GM12878 (cell line): ENCODE results near the gene ABCA4. TPM values are rescaled to one million over a fixed set of nuclear protein-coding genes. Genes with fewer than 3 reads are reported as not detected.

Experiments
- ATAC-seq: fragments of 200-7000 bp; cut with Tn5 transposase; 3 replicates; pipeline ENCODE4 v1.9.1; 2020; ENCODE audit warnings: mild to moderate bottlenecking, moderate library complexity
- BruUV-seq: library from RNA; stranded (reverse); fragments of 400-500 nt; replicated peaks from 2 replicates; lab custom pipeline; 2021; lab: Mats Ljungman, UMichigan
- CTCF ChIA-PET: fragments of 300-600 bp; sonication (Branson Sonifier 250); formaldehyde crosslinking; extraction: SDS; loops from one replicate; lab custom pipeline; 2021; ENCODE audit warnings: inconsistent platforms; lab: Yijun Ruan, JAX
- POLR2A ChIA-PET: fragments of 350-600 bp; formaldehyde crosslinking; extraction: SDS; loops from one replicate; lab custom pipeline; 2021; ENCODE audit warnings: inconsistent platforms; lab: Charles Lee
- RAD21 ChIA-PET: fragments of 300-600 bp; sonication (Branson Sonifier 250); formaldehyde crosslinking; loops from one replicate; lab custom pipeline; 2023; ENCODE audit warnings: antibody characterized with exemption; ENCODE audit not compliant: unreplicated experiment; lab: Charles Lee
- SMC1A ChIA-PET: fragments of 300-600 bp; sonication (Branson Sonifier 250); formaldehyde crosslinking; loops from one replicate; lab custom pipeline; 2023; ENCODE audit not compliant: unreplicated experiment, uncharacterized antibody; lab: Charles Lee
- DNase-seq: peaks from one replicate; pipeline ENCODE4 v3.0.0-alpha.2; 2011; ENCODE audit warnings: low read depth, low spot score
- FAIRE-seq: peaks from 3 replicates; lab custom pipeline; 2011; peaks lifted over from hg19 to GRCh38; lab: Jason Lieb, UNC
- H2AFZ ChIP-seq: 2 replicates; pipeline ENCODE4 v1.6.0; 2011; ENCODE audit warnings: low read depth, low read length, control low read depth; ENCODE audit not compliant: control insufficient read depth
- H3K27ac ChIP-seq: 2 replicates; pipeline ENCODE4 v1.5.1; 2011; ENCODE audit warnings: control low read depth; ENCODE audit not compliant: control insufficient read depth, insufficient read depth
- H3K27me3 ChIP-seq, 2 experiments: replicated peaks in 1 of 2; 2 replicates each; pipeline versions ENCODE4 v1.6.0 to v1.6.1; 2011; ENCODE audit warnings: low read length in 1 of 2; ENCODE audit not compliant: control insufficient read depth in 2 of 2, insufficient read depth in 2 of 2
- H3K36me3 ChIP-seq, 2 experiments: 2 replicates each; pipeline ENCODE4 v1.5.1; 2011; ENCODE audit warnings: low read length in 1 of 2; ENCODE audit not compliant: control insufficient read depth in 2 of 2, insufficient read depth in 2 of 2
- H3K4me1 ChIP-seq: 2 replicates; pipeline ENCODE4 v1.6.1; 2011; ENCODE audit warnings: mild to moderate bottlenecking, low read length, moderate library complexity, mixed read lengths; ENCODE audit not compliant: control insufficient read depth, insufficient read depth
- H3K4me2 ChIP-seq: 2 replicates; pipeline ENCODE4 v1.6.0; 2011; ENCODE audit warnings: control low read depth; ENCODE audit not compliant: control insufficient read depth, insufficient read depth
- H3K4me3 ChIP-seq: fragments of 200-600 bp; sonication (generic); 2 replicates; pipeline ENCODE4 v1.5.1; 2016
- H3K79me2 ChIP-seq: 2 replicates; pipeline ENCODE4 v1.6.0; 2011; ENCODE audit warnings: low read length; ENCODE audit not compliant: control insufficient read depth, insufficient read depth
- H3K9ac ChIP-seq: 2 replicates; pipeline ENCODE4 v1.8.0; 2011; ENCODE audit warnings: low read length, control low read depth, mixed read lengths; ENCODE audit not compliant: control insufficient read depth, insufficient read depth
- H3K9me3 ChIP-seq: replicated peaks from 3 replicates; pipeline ENCODE4 v1.5.1; 2011; ENCODE audit warnings: mild to moderate bottlenecking, low read length; ENCODE audit not compliant: control insufficient read depth, insufficient read depth
- H4K20me1 ChIP-seq: 2 replicates; pipeline ENCODE4 v1.6.0; 2011; ENCODE audit not compliant: control insufficient read depth, insufficient read depth
- ASH2L ChIP-seq: fragments of 300-600, 200-600 bp; sonication (generic); IDR thresholded peaks from 2 replicates; pipeline ENCODE4 v1.6.1; 2017; ENCODE audit warnings: low read depth, mild to moderate bottlenecking, borderline replicate concordance
- EP300 ChIP-seq, 2 experiments: fragments of 150-350 bp in 1 of 2; IDR thresholded peaks; 2 replicates each; pipeline ENCODE4 v1.6.1; 2011 to 2012; ENCODE audit warnings: low read depth in 2 of 2, low read length in 2 of 2, borderline replicate concordance in 1 of 2, improper control_type of control experiment in 1 of 2, inconsistent platforms in 1 of 2; ENCODE audit not compliant: control insufficient read depth in 1 of 2
- JUND ChIP-seq: IDR thresholded peaks from 2 replicates; pipeline ENCODE4 v1.6.1; 2012; ENCODE audit warnings: low read depth, mild to moderate bottlenecking, low read length, improper control_type of control experiment, moderate library complexity
- MTA2 ChIP-seq: fragments of 450-650 bp; IDR thresholded peaks from 2 replicates; pipeline ENCODE4 v1.6.1; 2016; ENCODE audit warnings: low read depth, mild to moderate bottlenecking, moderate library complexity
- NFYB ChIP-seq: IDR thresholded peaks from 2 replicates; pipeline ENCODE4 v1.6.1; 2011; ENCODE audit warnings: low read depth, mild to moderate bottlenecking, low read length, improper control_type of control experiment, moderate library complexity; ENCODE audit not compliant: insufficient read depth
- SIX5 ChIP-seq: IDR thresholded peaks from 2 replicates; pipeline ENCODE4 v1.6.1; 2011; ENCODE audit warnings: mild to moderate bottlenecking, low read depth, low read length, moderate library complexity; ENCODE audit not compliant: severe bottlenecking
- SMARCA5 ChIP-seq: fragments of 450-650 bp; IDR thresholded peaks from 2 replicates; pipeline ENCODE4 v1.6.1; 2017; ENCODE audit warnings: mild to moderate bottlenecking
- SREBF1 ChIP-seq: IDR thresholded peaks from 2 replicates; pipeline ENCODE4 v1.6.1; 2012; ENCODE audit warnings: mild to moderate bottlenecking, low read length
- TAF1 ChIP-seq: IDR thresholded peaks from 2 replicates; pipeline ENCODE4 v1.6.1; 2011; ENCODE audit warnings: mild to moderate bottlenecking, low read depth, low read length, borderline replicate concordance
- WGBS: methylation state at CpG from one replicate; pipeline ENCODE4 v1.1.6; 2016; ENCODE audit warnings: low lambda C conversion rate; ENCODE audit not compliant: insufficient replicate concordance, insufficient coverage; ENCODE audit errors: missing lambda C conversion rate; 5-methylcytosine and 5-hydroxymethylcytosine counted together
- in situ Hi-C: fragments of 300-500 bp; cut with MboI; formaldehyde crosslinking; loops from 9 replicates; pipeline ENCODE4 v1.14.3; 2018; ENCODE audit warnings: mixed read lengths
- intact Hi-C: fragments of 100-400 bp; cut with micrococcal nuclease; formaldehyde crosslinking; loops from one replicate; pipeline ENCODE4 v1.14.2; 2022; ENCODE audit not compliant: unreplicated experiment
- polyA plus RNA-seq, 11 experiments: library from polyadenylated mRNA; depleted of rRNA in 4 of 11; unstranded in 6 of 11; stranded (reverse) in 5 of 11; fragments of >200 nt; fragmentation: Nextera tagmentation in 4 of 11; fragmentation: Illumina TruSeq in 1 of 11; extraction: Ambion mirVana in 4 of 11; extraction: Trizol in 1 of 11; gene quantifications; 1 replicate in 1 of 11; 2 replicates in 10 of 11; pipeline versions ENCODE4 v1.2.1 to v1.2.3, GENCODE V29; 2011 to 2016; ENCODE audit warnings: inconsistent platforms in 2 of 11, missing spikeins in 2 of 11, low read depth in 1 of 11
- total RNA-seq, 4 experiments: library from RNA; depleted of rRNA in 3 of 4; stranded (reverse); fragments of >200 nt in 3 of 4; fragmentation: Illumina TruSeq in 1 of 4; extraction: Trizol in 1 of 4; gene quantifications; 2 replicates each; pipeline versions ENCODE4 v1.2.1 to v1.2.3, GENCODE V29; 2013 to 2021
- TF ChIP-seq, protein P1 (sequence below): IDR thresholded peaks from 2 replicates; pipeline ENCODE4 v1.6.1; 2011; ENCODE audit warnings: borderline replicate concordance, low read depth, mild to moderate bottlenecking, moderate library complexity, mixed read lengths, low read length; ENCODE audit not compliant: insufficient read depth; ENCODE audit errors: extremely low read length
- TF ChIP-seq, protein P2 (sequence below): fragments of 450-650 bp; formaldehyde crosslinking; IDR thresholded peaks from 2 replicates; pipeline ENCODE4 v1.4.0; 2022; ENCODE audit warnings: mild to moderate bottlenecking, moderate library complexity
- TF ChIP-seq, protein P3 (sequence below): fragments of 450-650 bp; IDR thresholded peaks from 2 replicates; pipeline ENCODE4 v1.6.1; 2018; ENCODE audit warnings: mild to moderate bottlenecking, low read depth, moderate library complexity; ENCODE audit not compliant: partially characterized antibody
- TF ChIP-seq, protein P4 (sequence below): IDR thresholded peaks from 2 replicates; pipeline ENCODE4 v1.6.1; 2012; ENCODE audit warnings: low read depth, low read length, improper control_type of control experiment

The ABCA4 gene
- total and polyA plus RNA-seq, 10 of the 15 experiments (the other 5 are each of a cell fraction or from before 2014, with no cell fraction given): 0.03 to 0.28 (median 0.11) TPM; not detected in 3

DNA sequence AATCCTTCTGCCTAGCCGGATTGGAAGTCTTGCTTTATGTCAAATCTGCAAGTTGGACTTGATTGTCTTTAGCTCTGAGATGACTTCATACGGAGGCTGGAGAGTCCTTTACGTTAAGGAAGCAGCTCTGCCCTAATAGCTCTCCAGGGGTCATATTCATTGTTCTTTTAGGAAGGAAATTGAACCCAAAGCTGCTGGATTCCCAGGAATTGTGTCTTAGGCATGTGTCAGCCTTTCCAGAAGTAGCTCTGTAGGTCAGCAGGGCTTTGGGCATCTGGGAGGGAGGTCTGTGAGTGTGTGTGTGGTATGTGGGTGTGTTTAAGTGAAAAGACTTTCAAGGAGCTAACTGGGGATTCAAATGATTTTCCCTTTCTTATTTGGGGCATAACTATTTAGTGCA is 82.4 kb downstream of the ABCA4 start:
- RAD21 ChIA-PET: interaction anchor here (0.7 to 2.4 kb wide), 4 partner anchors 12 to 297 kb away, joined by 3 to 14 read pairs (median 4); no protein-coding TSS in a partner anchor
- FAIRE-seq: no peak
- CTCF ChIA-PET: interaction anchor here (0.6 to 9.6 kb wide), 14 partner anchors 9 to 766 kb away, joined by 3 to 152 read pairs (median 8); no protein-coding TSS in a partner anchor
- Histone ChIP-seq H3K36me3 (no peaks in the 10 kb centered on the region), H3K4me2 (no peak overlapping the region), H3K9ac (no peak overlapping the region), H4K20me1 (0 out of 2 replicates have a peak, but pooled peaks cover 4% of the 10 kb centered on the region), H3K4me3 (no peak overlapping the region), H3K27me3 (no peaks in the 10 kb centered on the region; a peak in 1 of 4 replicates), H3K4me1 (peaks cover 6% of the 10 kb centered on the region; the same call in 1 of the 2 replicates), H3K9me3 (no peaks in the 10 kb centered on the region), H2AFZ (no peak overlapping the region), H3K27ac (no peak overlapping the region), H3K79me2 (no peaks in the 10 kb centered on the region)
- in situ Hi-C loops (no loop called here), intact Hi-C loops (no loop called here)
- POLR2A ChIA-PET: interaction anchor here (1.1 kb wide), 1 partner anchor 297 kb away, joined by 4 read pairs; no protein-coding TSS in a partner anchor
- WGBS: 0% methylated on average over 3 of the region's 3 CpGs
- SMC1A ChIA-PET: interaction anchor here (0.7 to 7.0 kb wide), 3 partner anchors 12 to 424 kb away, joined by 3 to 33 read pairs (median 5); no protein-coding TSS in a partner anchor
- TF ChIP-seq, protein P1, sequence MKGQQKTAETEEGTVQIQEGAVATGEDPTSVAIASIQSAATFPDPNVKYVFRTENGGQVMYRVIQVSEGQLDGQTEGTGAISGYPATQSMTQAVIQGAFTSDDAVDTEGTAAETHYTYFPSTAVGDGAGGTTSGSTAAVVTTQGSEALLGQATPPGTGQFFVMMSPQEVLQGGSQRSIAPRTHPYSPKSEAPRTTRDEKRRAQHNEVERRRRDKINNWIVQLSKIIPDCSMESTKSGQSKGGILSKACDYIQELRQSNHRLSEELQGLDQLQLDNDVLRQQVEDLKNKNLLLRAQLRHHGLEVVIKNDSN: no peak
- TF ChIP-seq, protein P2, sequence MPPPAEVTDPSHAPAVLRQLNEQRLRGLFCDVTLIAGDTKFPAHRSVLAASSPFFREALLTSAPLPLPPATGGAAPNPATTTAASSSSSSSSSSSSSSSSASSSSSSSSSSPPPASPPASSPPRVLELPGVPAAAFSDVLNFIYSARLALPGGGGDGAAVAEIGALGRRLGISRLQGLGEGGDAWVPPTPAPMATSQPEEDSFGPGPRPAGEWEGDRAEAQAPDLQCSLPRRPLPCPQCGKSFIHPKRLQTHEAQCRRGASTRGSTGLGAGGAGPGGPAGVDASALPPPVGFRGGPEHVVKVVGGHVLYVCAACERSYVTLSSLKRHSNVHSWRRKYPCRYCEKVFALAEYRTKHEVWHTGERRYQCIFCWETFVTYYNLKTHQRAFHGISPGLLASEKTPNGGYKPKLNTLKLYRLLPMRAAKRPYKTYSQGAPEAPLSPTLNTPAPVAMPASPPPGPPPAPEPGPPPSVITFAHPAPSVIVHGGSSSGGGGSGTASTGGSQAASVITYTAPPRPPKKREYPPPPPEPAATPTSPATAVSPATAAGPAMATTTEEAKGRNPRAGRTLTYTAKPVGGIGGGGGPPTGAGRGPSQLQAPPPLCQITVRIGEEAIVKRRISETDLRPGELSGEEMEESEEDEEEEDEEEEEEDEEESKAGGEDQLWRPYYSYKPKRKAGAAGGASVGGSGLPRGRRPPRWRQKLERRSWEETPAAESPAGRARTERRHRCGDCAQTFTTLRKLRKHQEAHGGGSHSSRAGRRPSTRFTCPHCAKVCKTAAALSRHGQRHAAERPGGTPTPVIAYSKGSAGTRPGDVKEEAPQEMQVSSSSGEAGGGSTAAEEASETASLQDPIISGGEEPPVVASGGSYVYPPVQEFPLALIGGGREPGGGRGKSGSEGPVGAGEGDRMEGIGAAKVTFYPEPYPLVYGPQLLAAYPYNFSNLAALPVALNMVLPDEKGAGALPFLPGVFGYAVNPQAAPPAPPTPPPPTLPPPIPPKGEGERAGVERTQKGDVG (CRISPR knock-in tag): no peak
- no peak for TF ChIP-seq SIX5
- no peak for TF ChIP-seq EP300 (IDR thresholded peaks at IDR 0.05; ENCODE audit: borderline replicate concordance in 1 of 2, control insufficient read depth in 1 of 2, low read depth in 2 of 2, low read length in 2 of 2)
- no peak for TF ChIP-seq JUND
- TF ChIP-seq NFYB: no peak
- no peak for TF ChIP-seq MTA2
- TF ChIP-seq SREBF1: no peak
- TF ChIP-seq, protein P3, sequence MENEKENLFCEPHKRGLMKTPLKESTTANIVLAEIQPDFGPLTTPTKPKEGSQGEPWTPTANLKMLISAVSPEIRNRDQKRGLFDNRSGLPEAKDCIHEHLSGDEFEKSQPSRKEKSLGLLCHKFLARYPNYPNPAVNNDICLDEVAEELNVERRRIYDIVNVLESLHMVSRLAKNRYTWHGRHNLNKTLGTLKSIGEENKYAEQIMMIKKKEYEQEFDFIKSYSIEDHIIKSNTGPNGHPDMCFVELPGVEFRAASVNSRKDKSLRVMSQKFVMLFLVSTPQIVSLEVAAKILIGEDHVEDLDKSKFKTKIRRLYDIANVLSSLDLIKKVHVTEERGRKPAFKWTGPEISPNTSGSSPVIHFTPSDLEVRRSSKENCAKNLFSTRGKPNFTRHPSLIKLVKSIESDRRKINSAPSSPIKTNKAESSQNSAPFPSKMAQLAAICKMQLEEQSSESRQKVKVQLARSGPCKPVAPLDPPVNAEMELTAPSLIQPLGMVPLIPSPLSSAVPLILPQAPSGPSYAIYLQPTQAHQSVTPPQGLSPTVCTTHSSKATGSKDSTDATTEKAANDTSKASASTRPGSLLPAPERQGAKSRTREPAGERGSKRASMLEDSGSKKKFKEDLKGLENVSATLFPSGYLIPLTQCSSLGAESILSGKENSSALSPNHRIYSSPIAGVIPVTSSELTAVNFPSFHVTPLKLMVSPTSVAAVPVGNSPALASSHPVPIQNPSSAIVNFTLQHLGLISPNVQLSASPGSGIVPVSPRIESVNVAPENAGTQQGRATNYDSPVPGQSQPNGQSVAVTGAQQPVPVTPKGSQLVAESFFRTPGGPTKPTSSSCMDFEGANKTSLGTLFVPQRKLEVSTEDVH: no peak
- TF ChIP-seq, protein P4, sequence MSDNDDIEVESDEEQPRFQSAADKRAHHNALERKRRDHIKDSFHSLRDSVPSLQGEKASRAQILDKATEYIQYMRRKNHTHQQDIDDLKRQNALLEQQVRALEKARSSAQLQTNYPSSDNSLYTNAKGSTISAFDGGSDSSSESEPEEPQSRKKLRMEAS: no peak
- no peak for TF ChIP-seq ASH2L
- TF ChIP-seq TAF1: no peak
- no peak for TF ChIP-seq SMARCA5
- no peak for DNase-seq
- no peak for ATAC-seq
- BruUV-seq: no TSS peak
